Measurements from ENCODE around the gene JAM3.

The JAM3 gene

DNA sequence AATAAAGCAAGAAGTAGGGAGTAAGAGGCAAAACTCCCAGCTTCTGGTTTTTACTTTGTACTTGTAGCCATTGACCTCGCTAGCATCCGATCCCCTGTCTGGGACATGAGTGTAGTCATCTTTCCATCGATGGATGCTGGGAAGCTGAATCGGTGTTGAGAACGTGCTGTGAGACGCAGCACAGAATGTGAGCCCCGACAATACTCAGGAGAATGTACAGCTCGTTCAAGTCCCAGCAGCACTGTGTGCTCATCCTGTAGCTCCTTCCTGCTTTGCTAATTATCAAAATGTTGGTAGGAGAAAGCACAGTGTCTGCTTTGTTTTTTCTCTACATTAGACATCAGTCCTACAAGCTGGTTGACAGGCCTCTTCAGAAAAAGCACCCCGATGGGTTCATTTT is 56.6 kb downstream of the JAM3 start:
- DNase-seq (ENCODE audit: low read depth) = no peak
- no peak overlapping the region for H3K4me3 ChIP-seq (ENCODE audit: low read depth, low read length)
- TF ChIP-seq, protein P1, sequence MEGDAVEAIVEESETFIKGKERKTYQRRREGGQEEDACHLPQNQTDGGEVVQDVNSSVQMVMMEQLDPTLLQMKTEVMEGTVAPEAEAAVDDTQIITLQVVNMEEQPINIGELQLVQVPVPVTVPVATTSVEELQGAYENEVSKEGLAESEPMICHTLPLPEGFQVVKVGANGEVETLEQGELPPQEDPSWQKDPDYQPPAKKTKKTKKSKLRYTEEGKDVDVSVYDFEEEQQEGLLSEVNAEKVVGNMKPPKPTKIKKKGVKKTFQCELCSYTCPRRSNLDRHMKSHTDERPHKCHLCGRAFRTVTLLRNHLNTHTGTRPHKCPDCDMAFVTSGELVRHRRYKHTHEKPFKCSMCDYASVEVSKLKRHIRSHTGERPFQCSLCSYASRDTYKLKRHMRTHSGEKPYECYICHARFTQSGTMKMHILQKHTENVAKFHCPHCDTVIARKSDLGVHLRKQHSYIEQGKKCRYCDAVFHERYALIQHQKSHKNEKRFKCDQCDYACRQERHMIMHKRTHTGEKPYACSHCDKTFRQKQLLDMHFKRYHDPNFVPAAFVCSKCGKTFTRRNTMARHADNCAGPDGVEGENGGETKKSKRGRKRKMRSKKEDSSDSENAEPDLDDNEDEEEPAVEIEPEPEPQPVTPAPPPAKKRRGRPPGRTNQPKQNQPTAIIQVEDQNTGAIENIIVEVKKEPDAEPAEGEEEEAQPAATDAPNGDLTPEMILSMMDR (conservative IDR thresholded peaks at IDR 0.05; ENCODE audit: low read depth, low read length) = no peak

DNA sequence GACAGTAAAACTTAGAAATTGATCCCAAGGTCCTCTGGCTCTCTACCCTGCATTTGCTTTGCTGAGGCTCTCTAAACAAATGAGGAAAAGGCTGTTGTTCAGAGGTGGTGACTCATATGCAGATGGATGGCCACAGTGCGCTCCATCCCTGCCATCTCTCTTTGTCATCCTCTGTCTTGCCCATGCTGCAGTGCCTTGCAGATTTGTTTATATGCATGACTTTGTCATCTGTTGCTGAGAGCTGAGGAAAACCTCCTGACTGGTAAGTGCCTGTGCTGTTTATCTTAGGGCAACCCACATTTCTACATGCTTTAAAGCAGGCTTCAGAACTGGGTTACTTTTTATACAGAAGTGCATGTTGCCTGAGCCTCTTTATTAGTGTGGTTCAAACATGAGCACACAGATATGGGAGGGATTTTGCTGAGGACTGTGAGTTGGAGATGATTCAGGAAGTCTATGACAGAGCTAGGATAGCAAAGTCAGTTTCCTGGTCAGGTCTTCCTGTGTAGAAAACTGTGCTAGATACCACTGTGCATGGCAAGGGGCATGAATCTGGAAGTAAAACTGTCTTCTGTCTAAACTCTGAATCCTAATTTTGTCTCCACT is 57.4 kb downstream of the JAM3 start:
- TF ChIP-seq, protein P1 (conservative IDR thresholded peaks at IDR 0.05; ENCODE audit: low read depth, low read length) = no peak
- no peak overlapping the region for H3K4me3 ChIP-seq (ENCODE audit: low read depth, low read length)
- peak; percentile 71 for DNase-seq (ENCODE audit: low read depth)

DNA sequence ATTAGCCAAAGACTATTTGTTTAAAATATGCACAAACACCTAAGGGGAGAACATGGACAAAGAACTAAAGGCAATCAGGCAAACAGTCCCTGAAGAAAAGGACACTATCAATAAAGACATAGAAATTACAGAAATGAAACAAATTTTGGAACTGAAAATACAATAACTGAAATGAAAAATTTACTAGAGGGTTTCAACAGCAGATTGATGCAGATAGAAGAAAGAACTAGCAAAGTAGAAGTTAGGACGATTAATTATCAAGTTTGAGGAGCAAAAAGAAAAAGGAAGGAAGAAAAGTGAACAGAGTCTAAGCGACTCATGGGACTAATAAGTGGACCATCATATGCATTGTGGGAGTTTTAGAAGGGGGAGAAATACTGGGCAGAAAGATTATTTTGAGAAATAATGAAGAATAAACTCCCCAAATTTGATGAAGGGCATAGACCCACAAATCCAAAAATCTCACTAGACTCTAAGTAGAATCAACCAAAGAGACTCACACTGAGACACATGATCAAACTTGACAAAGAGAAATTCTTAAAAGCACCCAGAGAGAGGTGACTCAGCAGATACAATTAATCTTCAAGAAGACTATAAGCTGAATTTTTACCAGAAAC is 62.9 kb downstream of the JAM3 start:
- DNase-seq (ENCODE audit: low read depth) = no peak
- TF ChIP-seq, protein P1 (conservative IDR thresholded peaks at IDR 0.05; ENCODE audit: low read depth, low read length) = no peak
- H3K4me3 ChIP-seq (ENCODE audit: low read depth, low read length) = no peak overlapping the region

DNA sequence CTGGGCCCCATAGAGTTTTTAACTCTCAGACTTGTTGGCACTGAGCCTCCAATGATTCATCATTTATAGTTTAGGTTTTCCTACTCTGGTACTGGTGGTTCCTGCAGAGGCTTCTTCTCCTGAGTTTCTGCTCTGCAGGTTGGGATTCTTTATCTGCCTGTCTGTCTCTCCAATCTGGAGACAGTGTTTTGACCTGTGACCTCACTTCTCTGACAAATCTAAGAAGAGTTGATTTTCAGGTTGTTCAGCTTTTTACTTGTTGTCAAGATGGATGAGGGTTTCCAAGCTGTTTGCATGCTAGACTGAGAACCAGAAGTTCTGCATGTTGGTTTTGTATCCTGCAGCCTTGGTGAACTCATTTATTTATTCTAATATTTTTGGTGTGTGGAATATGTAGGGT is 63.9 kb downstream of the JAM3 start:
- TF ChIP-seq, protein P1 (conservative IDR thresholded peaks at IDR 0.05; ENCODE audit: low read depth, low read length) = no peak
- H3K4me3 ChIP-seq (ENCODE audit: low read depth, low read length) = no peak overlapping the region
- DNase-seq (ENCODE audit: low read depth) = no peak

DNA sequence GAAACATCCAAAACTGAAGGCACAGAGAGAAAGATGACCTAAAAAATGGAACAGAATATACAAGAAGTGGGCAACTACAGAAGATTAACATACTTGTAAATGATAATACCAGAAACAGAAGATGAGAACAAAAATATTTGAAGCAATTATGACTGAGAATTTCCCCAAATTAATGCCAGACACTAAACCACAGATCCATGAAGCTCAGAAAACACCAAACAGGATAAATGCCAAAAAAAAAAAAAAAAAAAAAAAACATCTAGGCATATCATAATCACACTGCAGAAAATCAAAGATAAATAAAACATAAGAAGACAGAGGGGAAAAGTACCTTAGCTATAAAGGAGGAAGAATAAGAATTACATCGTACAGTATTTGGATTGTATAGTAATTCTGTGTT is 65.3 kb downstream of the JAM3 start:
- DNase-seq (ENCODE audit: low read depth) = no peak
- H3K4me3 ChIP-seq (ENCODE audit: low read depth, low read length) = no peak overlapping the region
- TF ChIP-seq, protein P1 (conservative IDR thresholded peaks at IDR 0.05; ENCODE audit: low read depth, low read length) = no peak

DNA sequence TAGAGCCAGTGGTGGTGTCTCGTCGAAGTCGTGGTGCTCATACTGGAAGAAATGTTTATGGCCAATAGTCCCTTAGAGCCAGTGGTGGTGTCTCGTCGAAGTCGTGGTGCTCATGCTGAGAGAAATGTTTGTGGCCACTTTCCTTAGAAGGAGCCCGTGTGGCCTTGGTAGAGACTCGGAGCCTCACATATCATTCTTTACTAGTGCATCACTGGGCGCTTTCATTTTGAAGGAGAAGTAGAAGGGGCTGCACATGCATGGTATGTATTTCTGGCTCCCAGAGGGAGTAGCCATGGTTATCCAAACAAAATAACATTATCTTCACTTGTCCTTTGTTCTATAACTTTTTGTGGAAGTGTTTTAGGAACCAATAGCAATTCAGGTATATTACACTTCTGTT is 69.5 kb downstream of the JAM3 start:
- no peak for DNase-seq (ENCODE audit: low read depth)
- TF ChIP-seq, protein P1 (conservative IDR thresholded peaks at IDR 0.05; ENCODE audit: low read depth, low read length) = no peak
- no peak overlapping the region for H3K4me3 ChIP-seq (ENCODE audit: low read depth, low read length)

DNA sequence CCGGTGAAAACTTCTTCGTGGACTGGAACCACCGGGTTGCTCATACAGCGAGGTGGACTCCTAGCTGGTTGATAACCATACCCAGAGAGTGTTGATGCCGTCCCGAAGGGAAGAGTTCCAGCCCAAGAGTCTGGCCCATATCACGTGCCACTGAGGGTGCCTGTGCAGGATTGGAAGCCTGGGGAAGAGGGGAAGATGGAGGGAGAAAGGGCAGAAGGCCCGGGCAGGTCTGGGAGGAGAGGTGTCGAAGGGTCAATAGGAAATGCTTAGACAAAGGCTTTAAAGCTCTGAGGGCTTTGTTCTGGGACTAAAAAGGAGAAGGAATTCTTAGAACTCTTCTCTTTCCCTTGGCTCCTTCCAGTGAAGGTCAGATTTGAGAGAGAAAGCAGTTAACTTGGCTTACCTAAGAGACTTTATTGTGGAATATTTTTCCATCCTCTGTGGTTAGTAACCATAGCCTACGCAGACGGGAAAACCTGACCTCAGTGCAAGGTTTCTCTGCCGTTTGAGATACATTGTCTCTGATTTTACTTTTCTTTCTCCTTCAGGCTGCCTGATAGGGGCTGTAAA is 70.5 kb downstream of the JAM3 start:
- DNase-seq (ENCODE audit: low read depth) = no peak
- TF ChIP-seq, protein P1 (conservative IDR thresholded peaks at IDR 0.05; ENCODE audit: low read depth, low read length) = no peak
- no peak overlapping the region for H3K4me3 ChIP-seq (ENCODE audit: low read depth, low read length)

Data from choroid plexus epithelial cell (primary cell).